A204.1 (cell line): Measurements from ENCODE around the gene MAP3K20.
"Not testable (repeated sequence)": the region's sequence is repeated elsewhere in the genome, so short reads cannot be mapped to it uniquely, and the experiment has no call there.

ENCODE experiments used
- FAIRE-seq: peaks from 2 replicates; lab custom pipeline; 2012; peaks lifted over from hg19 to GRCh38; lab: Jason Lieb, UNC

Gene MAP3K20

DNA sequence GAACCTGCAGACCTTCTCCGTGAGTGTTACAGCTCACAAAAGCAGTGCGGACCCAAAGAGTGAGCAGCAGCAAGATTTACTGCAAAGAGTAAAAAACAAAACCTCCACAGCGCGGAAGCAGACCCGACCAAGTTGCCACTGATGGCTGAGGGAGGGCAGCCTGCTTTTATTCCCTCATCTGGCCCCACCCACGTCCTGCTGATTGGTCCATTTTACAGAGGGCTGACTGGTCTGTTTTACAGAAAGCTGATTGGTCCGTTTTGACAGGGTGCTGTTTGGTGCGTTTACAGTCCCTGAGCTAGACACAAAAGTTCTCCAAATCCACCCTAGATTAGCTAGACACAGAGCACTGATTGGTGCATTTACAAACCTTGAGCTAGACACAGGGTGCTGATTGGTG, 206.3 kb downstream of the MAP3K20 start:
- not testable (repeated sequence) for FAIRE-seq

DNA sequence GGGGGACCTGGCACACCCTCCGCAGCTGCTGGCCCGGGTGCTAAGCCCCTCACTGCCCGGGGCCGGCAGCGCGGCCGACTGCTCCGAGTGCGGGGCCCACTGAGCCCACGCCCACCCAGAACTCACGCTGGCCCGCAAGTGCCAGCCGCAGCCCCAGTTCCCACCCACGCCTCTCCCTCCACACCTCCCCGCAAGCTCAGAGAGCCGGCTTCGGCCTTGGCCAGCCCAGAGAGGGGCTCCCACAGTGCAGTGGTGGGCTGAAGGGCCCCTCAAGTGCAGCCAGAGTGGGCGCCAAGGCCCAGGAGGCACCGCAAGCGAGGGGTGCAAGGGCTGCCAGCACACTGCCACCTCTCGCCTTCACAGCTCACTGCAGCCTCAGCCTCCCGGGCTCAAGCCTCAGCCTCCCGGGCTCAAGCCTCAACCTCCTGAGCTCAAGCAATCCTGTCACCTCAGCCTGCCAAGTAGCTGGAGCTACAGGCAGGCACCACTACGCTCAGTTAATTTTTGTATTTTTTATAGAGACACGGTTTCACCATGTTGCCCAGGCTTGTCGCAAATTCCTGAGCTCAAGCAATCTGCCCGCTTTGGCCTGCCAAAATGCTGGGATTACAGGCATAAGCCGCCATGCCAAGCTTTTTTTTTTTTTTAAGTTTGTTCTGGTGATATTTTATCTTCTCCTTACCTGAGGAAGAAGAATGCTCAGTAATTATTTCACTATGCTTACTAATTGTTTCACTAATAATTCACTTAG, 207.3 kb downstream of the MAP3K20 start:
- FAIRE-seq: no peak

DNA sequence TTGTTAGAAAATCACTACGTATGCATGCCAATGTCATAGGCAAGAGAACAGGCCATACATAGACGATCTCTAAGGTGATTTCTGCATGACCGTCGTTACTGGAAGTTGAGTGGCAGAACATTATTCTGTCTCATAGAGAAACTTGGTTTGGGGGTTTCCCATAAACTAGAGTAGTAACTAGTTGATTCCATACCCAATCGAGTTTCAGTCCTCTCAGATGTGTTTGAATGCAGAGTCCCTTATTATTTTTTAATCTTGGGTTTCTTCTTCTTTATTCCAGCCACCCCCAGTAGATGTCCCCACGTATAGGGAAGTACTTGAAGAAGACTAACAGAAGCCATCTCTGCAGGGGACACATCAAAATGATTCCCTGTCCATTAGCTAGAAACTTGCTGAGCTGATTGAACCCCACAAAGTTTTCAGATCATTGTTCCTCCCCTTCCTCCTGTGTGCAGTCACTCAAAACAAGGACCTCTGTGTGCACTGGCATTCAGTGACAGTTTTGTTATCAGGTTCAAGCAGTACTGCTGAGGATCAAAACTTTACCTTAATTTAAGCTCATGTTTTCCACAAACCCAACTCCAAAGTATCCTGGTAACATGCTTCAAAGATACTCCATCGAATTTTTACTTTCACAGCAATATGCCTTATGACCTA, 210.6 kb downstream of the MAP3K20 start:
- no peak for FAIRE-seq

DNA sequence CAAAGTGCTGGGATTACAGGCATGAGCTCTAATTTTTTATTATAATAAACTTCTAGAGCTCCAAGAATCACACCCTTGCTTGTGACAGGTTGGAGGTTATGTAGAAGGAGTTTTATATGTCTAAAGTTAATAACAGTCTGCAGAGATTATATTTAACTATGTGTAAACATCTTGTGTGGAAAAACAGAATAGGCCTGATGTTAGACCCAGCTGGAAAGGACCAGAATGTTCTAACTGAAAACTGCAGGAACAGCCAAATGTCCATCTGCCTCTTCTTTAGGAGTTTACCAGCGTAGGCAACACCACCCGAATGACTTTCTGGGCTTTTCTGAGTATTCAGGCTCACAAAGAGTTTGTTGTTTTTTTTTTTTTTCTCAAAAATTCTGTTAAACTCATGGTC, 211.9 kb downstream of the MAP3K20 start:
- no peak for FAIRE-seq

DNA sequence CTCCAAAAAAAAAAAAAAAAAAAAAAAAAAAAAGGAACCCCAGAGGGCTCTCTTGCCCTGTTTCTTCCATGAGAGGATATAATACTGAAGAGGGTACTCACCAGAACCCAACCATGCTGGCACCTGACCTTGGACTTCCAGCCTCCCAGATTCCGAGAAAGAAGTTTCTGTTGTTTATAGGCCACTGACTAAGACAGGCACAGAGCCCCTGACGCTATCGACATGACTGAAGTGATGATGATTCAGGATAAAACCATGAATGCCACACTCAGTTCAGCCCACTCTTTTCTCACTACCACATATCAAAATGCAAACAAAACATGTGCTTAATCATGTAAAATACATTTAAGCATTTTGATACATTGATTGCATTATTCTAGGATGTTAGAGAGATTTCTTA, 212.9 kb downstream of the MAP3K20 start:
- no peak for FAIRE-seq

DNA sequence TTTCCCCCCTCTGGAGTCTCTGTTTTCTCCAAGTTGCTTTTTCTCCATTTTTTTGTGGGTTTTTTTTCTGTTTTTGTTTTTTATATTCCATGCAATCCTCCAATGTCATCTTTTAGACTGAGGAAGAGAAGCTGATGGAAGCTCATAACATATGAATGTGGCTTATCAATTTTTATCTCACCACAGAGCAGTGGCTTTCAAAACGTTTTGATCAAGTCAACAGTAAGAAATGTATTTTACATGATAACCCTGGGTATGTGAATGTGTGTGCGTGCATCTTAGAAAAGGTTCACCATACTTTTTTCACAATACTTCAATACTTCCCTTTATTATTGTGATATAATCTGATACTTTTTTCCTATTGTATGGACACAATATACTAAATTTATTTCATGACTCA, 214.4 kb downstream of the MAP3K20 start:
- FAIRE-seq: no peak

DNA sequence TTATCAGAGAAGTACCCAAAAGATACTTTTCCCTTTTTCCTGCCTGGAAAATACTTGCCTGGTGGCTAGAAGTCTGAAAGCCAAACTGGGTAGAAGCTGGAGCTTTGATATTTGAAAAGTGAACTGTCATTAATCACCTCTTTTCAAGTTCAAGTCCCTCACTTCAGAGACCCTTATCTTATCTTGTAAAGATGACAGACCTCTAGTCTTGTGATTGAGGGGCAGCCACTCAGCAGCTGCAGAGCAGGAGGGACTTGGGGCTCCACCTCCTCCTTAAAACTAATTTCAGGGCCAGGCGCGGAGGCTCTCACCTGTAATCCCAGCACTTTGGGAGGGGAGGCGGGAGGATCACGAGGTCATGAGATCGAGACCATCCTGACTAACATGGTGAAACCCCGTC, 214.9 kb downstream of the MAP3K20 start:
- no peak for FAIRE-seq

DNA sequence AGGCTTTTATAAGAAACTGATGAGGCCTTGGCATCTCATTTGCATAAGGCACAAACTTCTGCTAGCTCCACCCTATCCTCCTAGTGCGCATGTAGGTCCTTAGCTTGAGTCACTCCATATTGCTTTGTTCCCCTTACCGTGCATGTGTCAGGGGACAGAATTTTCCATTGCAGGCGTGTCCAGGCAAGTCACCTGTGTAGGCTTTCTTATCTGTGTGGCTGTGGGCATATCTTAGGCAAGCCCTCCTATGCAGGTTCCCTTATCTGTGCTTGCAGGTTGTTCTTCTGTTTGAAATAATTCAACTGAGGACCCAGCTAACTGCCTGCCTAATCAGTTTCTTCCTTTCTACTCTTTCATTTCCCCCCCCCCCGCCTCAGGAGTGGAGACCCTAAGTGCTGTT, 215.8 kb downstream of the MAP3K20 start:
- no peak for FAIRE-seq

DNA sequence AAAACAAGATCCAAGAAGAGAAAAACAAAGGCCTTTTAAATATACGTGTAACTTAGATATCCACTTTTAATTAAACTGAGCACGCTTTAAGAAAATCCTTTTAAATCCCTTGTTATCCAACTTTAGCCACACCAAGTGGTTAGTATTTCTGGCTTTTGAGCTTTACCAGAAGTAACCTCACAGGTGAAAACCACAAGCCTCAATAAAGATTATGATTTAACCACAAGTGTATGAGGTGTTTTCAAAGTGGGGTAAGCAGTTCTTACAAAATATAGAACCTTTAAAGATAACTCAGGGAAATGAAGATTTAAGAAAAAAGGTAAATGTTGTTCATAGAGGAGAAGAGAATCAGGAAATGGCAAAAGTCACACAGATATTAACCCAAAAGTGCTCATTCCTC, 220.6 kb downstream of the MAP3K20 start:
- FAIRE-seq: no peak

DNA sequence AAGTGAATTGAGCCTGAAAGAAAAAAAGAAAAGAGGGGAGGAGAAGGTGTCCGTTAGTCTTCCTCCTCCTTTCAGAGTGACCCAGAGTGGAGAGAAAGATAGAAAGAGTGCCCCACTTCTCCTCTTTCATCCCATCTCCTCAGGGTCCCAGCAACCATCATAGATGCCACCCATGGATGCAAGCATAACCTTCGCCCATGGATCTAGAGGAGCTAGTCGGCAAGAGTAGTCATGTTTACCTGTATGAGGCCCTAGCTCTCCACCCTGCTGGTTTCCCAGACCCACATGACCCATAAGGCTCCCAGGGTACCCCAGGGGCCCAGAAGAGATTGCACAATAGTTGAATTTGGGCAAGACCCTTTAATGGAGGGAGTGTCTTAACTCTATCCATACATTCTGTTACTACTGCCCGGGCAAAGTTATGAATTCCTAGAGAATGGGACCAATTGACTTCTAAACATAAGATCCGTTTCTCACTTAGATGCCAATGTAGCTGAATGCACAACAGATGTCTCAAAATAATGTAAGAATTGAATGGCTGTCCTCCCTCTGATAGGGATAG, 223.0 kb downstream of the MAP3K20 start:
- no peak for FAIRE-seq

DNA sequence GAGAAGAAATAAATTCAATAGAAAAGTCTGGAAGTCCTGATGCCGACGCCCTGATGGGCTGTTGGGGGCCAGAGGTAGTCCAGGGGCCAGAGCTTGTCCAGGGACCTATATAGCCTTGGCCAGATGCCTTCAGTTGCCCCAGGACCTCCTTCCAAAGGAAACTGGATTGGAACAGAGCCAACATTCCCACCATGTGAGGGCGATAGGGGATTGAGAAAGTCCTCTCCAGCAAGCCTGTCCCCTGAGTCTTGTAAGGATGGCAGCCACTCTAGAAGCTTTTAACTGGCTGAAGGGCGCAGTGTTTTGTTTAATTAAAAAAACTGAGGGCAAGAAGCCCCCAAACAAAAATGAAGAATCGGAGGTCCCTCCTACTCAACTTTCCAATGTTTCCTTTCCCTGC, 224.1 kb downstream of the MAP3K20 start:
- no peak for FAIRE-seq

DNA sequence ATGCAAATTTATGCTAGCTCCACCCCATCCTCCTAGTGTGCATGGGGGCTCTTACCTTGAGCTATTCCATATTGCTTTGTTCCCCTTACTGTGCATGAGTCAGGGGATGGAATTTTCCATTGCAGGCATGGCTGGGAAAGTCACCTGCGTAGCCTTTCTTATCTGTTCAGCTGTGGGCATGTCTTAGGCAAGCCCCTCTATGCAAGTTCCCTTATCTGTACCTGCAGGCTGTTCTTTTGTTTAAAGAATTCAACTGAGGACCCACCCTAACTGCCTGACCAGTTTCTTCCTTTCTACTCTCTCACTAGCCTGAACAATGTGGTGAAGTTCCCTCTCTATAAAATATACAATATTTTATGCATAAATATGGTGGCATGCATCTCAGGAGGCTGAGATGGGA, 224.8 kb downstream of the MAP3K20 start:
- FAIRE-seq: no peak

DNA sequence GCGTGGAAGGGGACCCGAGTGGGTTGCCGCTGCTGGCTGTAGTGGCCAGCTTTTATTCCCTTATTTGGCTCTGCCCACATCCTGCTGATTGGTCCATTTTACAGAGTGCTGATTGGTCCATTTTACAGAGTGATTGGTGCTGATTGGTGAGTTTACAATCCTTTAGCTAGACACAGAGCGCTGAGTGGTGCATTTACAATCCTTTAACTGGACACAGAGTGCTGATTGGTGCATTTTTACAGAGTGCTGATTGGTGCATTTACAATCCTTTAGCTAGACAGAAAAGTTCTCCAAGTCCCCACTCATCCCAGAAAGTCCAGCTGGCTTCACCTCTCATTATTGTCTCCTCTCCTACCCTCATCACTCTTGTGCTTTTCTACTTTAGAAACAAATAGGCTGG, 225.9 kb downstream of the MAP3K20 start:
- FAIRE-seq: not testable (repeated sequence)

DNA sequence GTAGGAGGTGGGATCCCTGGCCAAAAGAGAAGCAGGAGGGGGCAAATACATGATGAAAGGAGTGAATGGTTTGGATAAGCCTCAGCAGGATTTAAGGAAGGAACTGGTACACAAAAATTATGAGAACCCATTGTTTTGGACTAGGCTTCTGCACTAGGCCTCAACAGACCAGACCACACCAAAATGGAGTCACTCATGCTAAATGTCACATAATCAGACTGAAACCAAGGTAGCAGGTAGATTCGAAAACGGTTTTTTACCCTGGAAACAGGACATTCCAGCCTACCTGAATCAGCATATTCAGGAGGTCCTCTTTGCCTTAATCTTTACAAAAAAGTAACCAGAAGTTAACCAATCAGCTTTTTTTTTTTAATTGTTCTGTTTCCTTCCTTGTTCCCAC, 229.7 kb downstream of the MAP3K20 start:
- no peak for FAIRE-seq

DNA sequence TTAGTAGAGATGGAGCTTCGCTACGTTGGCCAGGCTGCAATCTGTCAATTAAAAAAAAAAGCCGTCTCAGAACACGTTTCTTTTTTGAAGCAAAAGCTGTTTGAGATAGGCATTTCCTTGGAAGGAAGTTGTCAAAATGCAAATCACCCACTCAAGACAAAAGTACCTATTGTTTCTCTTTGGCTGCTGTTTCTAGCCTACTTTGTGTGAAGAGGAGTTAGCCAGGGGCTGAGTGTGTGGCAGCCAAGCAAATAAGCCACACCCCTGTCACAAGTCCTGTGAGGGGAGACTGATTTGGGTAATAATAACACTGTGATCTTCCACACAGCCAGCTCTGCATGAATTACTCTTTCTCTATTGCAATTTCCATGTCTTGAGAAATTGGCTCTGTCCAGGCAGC, 231.6 kb downstream of the MAP3K20 start:
- no peak for FAIRE-seq

DNA sequence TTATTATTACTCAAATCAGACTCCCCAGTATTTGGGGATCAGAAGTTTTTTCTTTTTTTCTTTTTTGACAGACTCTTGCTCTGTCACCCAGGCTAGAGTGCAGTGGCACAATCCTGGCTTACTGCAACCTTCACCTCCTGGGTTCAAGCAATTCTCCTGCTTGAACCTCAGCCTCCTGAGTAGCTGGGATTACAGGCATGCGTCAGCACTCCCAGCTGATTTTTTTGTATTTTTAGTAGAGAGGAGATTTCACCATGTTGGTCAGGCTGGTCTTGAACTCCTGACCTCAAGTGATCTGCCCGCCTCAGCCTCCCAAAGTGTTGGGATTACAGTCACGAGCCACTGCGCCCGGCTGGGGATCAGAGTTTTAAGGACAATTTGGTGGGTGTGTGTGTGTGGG, 233.7 kb downstream of the MAP3K20 start:
- FAIRE-seq: not testable (repeated sequence)

DNA sequence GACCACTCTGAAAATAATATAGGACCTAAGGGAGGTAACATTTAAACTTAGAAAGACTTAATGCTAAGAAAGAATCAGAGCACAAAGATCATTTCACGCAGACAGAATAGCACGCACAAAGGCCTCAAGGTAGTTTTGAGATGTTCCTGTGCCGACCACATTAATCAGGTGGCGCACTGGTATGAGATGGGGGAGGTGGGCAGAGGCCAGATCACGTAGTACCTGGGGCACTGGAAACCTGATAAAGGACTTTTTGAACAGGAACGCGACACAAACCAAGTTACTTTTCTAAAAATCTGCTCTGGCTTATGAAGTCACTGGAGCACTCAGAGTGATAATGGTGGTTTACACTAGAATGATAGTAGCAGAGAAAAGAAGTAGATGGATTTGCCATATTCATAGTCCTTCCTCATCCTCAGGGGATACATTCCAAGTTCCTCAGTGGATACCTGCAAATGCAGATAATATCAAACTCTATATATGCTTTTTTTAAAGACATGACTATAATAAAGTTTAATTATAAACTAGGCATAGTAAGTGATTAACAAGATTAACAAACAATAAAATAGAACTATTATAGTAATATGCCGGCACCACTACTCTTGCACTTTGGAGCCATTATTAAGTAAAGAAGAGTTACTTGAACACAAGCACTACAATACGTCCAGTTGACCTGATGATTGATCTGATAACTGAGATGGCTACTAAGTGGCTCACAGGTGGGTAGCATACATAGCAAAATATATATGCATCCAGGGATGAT, 236.4 kb downstream of the MAP3K20 start:
- no peak for FAIRE-seq
